GM21619 (cell line): ENCODE data around the gene CENPS.
"Not testable (repeated sequence)": the region's sequence is repeated elsewhere in the genome, so short reads cannot be mapped to it uniquely, and the experiment has no call there.

Source experiments
- ATAC-seq: cut with Tn5 transposase; IDR thresholded peaks from one replicate; pipeline ENCODE4 v1.9.1; 2021; ENCODE audit not compliant: unreplicated experiment

CENPS gene

GRCh38 chr1:10430216-10431069 is at the start of gene CENPS:
Gene CENPS, plus strand, starts transcription at chr1:10430433. Its CDS starts 85 bp downstream, at chr1:10430518.
- peak; percentile 74 for ATAC-seq

GRCh38 chr1:10380594-10381275 is 49.5 kb upstream of the CENPS start:
- ATAC-seq = no peak

GRCh38 chr1:10383630-10384029 is 46.6 kb upstream of the CENPS start:
- no peak for ATAC-seq

DNA sequence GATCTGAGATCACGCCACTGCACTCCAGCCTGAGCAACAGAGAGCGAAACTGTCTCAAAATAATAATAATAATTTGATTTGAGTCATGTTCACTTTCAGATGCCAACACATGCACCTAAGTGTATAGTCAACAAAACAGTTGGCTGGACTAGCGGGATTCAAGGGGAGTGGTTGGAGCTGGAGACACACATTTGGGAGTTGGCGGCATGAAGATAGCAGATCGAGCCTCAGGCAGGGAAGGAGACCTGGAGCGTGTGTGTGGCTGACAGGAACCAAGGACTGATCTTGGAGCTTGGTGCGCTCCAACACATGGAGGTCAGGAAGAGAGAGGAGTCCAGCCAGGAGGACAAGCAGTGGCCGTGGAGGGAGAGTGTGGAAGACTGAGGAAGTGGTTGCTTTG is 46.0 kb upstream of the CENPS start:
- ATAC-seq = no peak

GRCh38 chr1:10386761-10387676 is 43.2 kb upstream of the CENPS start:
- no peak for ATAC-seq

GRCh38 chr1:10387677-10388386 is 42.4 kb upstream of the CENPS start:
- no peak for ATAC-seq

GRCh38 chr1:10388387-10388715 is 41.9 kb upstream of the CENPS start:
- no peak for ATAC-seq

- ATAC-seq = no peak
Observed at GRCh38 chr1:10389271-10389973, 40.8 kb upstream of the CENPS start.

DNA sequence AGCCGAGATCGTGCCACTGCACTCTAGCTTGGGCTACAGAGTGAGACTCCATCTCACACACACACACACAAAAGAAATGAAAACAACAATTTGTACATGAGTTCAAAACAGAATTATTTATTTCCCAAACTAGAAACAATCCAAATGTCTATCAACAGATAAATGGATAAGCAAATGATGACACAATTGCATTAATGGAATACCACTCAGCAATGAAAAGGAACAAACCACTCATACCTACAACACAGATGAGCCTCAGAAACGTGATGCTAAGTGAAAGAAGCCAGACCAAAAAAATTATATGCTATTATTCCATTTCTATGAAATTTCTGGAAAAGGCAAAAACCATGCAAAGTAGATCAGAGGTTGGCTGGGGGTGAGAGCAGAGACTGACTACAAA is 33.4 kb upstream of the CENPS start:
- ATAC-seq = no peak

GRCh38 chr1:10398278-10398733 is 31.9 kb upstream of the CENPS start:
- ATAC-seq = no peak

GRCh38 chr1:10398734-10399443 is 31.3 kb upstream of the CENPS start, which contains the start of gene PGD:
Gene PGD, plus strand, starts transcription at chr1:10399064. Its CDS starts 54 bp downstream, at chr1:10399118.
- ATAC-seq = peak; percentile 95

GRCh38 chr1:10399444-10399941 is 30.7 kb upstream of the CENPS start:
- no peak for ATAC-seq

GRCh38 chr1:10400013-10400412 is 30.2 kb upstream of the CENPS start:
- no peak for ATAC-seq

DNA sequence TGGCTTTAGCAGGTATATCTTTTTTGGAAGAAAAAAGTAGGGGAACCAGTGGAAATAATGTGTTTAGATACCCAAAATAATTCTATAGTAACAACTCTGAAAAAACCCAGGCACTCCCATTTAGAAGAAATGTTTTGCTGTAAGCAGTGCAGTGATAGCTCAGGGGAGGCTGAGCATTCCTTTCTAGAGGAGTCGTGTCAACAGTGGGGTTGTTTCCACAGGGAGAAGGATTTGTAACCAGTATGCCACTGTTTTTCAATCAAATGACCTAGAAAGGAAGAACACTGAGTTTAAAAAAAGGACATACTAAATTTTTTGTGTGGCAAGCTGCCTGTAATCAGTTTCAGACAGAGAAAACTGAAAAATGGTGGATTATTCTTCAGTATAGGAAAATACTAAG is 29.0 kb upstream of the CENPS start:
- ATAC-seq = no peak

- no peak for ATAC-seq
Observed at GRCh38 chr1:10402729-10403274, 27.4 kb upstream of the CENPS start.

- ATAC-seq = no peak
Observed at GRCh38 chr1:10407201-10407600, 23.0 kb upstream of the CENPS start.

DNA sequence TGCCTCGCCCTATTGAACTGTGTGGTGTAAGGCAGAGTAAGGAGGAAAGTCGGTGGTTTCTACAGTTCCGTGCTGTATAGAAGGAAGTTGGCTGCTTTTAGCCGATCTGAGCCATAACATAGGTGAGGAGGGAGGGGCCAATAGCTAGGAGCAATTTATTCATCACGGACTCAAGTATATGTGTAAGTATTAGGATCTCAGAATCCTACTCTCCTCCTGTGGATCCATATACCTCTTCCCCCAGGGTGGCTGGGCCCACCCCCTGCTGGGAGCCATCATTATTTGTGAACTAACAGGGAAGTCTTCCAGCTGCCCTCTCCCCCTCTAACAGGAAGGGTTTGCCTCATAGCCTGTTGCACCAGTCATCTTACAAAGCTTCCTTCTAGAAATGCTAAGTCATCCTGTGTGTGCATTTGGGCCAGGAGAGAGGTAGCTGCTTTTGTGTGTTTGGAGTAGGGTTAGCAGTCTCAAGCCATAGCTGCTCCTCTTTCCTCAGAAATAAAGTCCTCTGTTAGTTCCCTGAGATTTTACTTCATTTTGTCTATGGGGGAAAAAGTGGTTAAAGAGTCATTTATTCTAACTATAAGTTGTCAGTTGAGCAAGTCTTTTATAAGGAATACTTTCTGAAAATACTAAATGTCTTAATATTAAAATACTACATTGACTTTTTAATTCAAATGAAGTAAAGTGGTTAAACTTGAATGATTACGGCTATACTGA is 14.9 kb upstream of the CENPS start:
- no peak for ATAC-seq

DNA sequence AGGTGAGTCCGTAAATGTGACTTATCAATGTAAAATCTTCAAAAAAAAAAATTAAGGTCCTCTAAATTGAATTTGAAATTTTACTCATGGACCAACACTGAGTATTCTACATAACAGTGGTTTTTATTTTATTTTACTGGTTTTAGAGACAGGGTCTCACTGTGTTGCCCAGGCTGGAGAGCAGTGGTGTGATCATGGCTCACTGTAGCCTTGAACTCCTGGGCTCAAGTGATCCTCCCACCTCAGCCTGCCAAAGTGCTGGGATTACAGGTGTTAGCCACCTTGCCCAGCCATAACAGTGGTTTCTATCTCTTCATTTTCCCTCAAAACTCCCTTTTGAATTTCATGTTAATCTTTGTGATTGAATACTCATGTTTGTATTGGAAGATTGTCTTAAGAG is 14.3 kb upstream of the CENPS start:
- not testable (repeated sequence) for ATAC-seq
